NT2/D1 (cell line): Measurements from ENCODE around the gene ACTG2.
"Not testable (repeated sequence)": the region's sequence is repeated elsewhere in the genome, so short reads cannot be mapped to it uniquely, and the experiment has no call there.

Source experiments
- DNase-seq: peaks from one replicate; pipeline ENCODE4 v3.0.0-alpha.2; 2011; ENCODE audit warnings: low read depth, low spot score
- H3K27me3 ChIP-seq: 2 replicates; pipeline ENCODE4 v1.6.0; 2011; ENCODE audit warnings: mild to moderate bottlenecking; ENCODE audit not compliant: insufficient read length, insufficient read depth
- H3K36me3 ChIP-seq: 2 replicates; pipeline ENCODE4 v1.6.1; 2011; ENCODE audit warnings: mild to moderate bottlenecking, low read length, mixed read lengths; ENCODE audit not compliant: insufficient read depth, insufficient read length
- H3K4me1 ChIP-seq: 2 replicates; pipeline ENCODE4 v1.5.1; 2011; ENCODE audit not compliant: insufficient read depth, insufficient read length
- H3K4me3 ChIP-seq: 2 replicates; pipeline ENCODE4 v1.5.1; 2011; ENCODE audit warnings: low read depth; ENCODE audit not compliant: insufficient read length
- H3K9ac ChIP-seq: 2 replicates; pipeline ENCODE4 v1.6.0; 2011; ENCODE audit warnings: low read depth; ENCODE audit not compliant: insufficient read length
- H3K9me3 ChIP-seq: 2 replicates; pipeline ENCODE4 v1.5.1; 2011; ENCODE audit warnings: mild to moderate bottlenecking, low read length; ENCODE audit not compliant: insufficient read depth
- SUZ12 ChIP-seq: IDR thresholded peaks from 2 replicates; pipeline ENCODE4 v1.6.1; 2011; ENCODE audit not compliant: insufficient read length, insufficient read depth; ENCODE audit errors: extremely low read depth
- YY1 ChIP-seq: IDR thresholded peaks from 2 replicates; pipeline ENCODE4 v1.6.1; 2011; ENCODE audit not compliant: insufficient read length, insufficient read depth
- ZNF274 ChIP-seq: IDR thresholded peaks from 2 replicates; pipeline ENCODE4 v1.6.1; 2011; ENCODE audit warnings: mild to moderate bottlenecking, low read depth, low read length

Gene ACTG2

DNA sequence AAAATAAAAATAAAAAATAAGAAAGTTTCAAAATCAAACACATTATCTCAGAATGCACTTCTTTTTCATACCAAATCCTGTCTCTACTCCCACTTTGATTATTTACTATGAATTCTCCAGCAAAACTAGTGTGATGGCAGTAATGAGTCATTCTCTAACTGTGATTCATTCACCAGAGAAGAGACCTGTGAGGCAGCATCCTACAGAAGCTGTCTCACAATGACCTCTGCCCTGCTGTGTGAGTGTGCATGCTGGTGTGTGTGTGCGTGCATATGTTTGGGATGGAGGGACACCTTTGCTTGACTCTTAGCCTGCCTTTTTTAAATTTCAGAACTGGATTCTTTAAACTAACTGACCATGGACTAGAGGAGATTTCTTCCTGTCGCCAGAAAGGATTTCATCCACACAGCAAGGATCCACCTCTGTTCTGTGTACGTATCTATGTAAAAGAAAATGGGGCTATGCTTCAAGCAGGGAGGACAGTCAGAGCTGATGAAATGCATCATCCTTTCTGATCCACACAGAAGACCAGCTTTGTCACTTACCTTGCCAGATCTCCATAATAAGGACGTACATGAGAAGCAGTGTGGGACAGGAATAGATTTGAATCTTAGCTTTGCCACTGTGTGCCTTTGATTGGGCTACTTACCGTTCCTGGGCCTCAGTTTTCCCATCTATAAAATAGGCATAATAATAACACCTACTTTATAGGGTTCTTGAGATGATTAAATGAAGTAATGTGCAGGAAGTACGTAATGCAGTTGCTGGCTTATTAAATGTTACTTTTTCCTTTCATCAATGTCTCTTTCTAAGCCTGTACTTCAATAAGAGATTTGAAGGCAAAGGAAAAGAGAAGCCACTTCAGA, 32.9 kb upstream of the ACTG2 start:
- Histone ChIP-seq H3K36me3 (peaks cover 65% of the 10 kb centered on the region), H3K4me3 (no peak overlapping the region), H3K9me3 (no peaks in the 10 kb centered on the region), H3K4me1 (no peaks in the 10 kb centered on the region), H3K27me3 (no peaks in the 10 kb centered on the region), H3K9ac (no peak overlapping the region)
- no peak for DNase-seq
- TF ChIP-seq SUZ12 (no peak), YY1 (no peak), ZNF274 (no peak)

- TF ChIP-seq ZNF274 = no peak
- no peak for DNase-seq
- H3K4me3 ChIP-seq = no peak overlapping the region
- H3K27me3 ChIP-seq = no peaks in the 10 kb centered on the region
- no peaks in the 10 kb centered on the region for H3K9me3 ChIP-seq
- peaks cover 62% of the 10 kb centered on the region for H3K36me3 ChIP-seq
- H3K4me1 ChIP-seq = no peaks in the 10 kb centered on the region
- no peak overlapping the region for H3K9ac ChIP-seq
Measured at GRCh38 chr2:73862987-73863386, 29.8 kb upstream of the ACTG2 start.

GRCh38 chr2:73868204-73868978, 24.4 kb upstream of the ACTG2 start:
- DNase-seq = no peak

GRCh38 chr2:73870084-73870483, 22.7 kb upstream of the ACTG2 start:
- Histone ChIP-seq H3K9ac (no peak overlapping the region), H3K27me3 (no peaks in the 10 kb centered on the region), H3K36me3 (peaks cover 15% of the 10 kb centered on the region), H3K4me1 (no peaks in the 10 kb centered on the region), H3K9me3 (no peaks in the 10 kb centered on the region), H3K4me3 (no peak overlapping the region)
- no peak for TF ChIP-seq ZNF274
- no peak for TF ChIP-seq SUZ12
- no peak for DNase-seq

More at GRCh38 chr2:73868204-73868978, 24.4 kb upstream of the ACTG2 start:
- no peaks in the 10 kb centered on the region for H3K27me3 ChIP-seq
- H3K9me3 ChIP-seq = no peaks in the 10 kb centered on the region
- H3K36me3 ChIP-seq = peaks cover 30% of the 10 kb centered on the region
- TF ChIP-seq ZNF274 (no peak), YY1 (no peak), SUZ12 (no peak)
- no peaks in the 10 kb centered on the region for H3K4me1 ChIP-seq
- no peak overlapping the region for H3K9ac ChIP-seq
- H3K4me3 ChIP-seq = no peak overlapping the region

GRCh38 chr2:73877071-73877802, 15.6 kb upstream of the ACTG2 start:
- Histone ChIP-seq H3K9me3 (no peaks in the 10 kb centered on the region), H3K27me3 (no peaks in the 10 kb centered on the region), H3K9ac (no peak overlapping the region), H3K4me1 (no peaks in the 10 kb centered on the region), H3K4me3 (no peak overlapping the region), H3K36me3 (no peaks in the 10 kb centered on the region)
- no peak for DNase-seq
- TF ChIP-seq YY1 (no peak), SUZ12 (no peak), ZNF274 (no peak)

DNA sequence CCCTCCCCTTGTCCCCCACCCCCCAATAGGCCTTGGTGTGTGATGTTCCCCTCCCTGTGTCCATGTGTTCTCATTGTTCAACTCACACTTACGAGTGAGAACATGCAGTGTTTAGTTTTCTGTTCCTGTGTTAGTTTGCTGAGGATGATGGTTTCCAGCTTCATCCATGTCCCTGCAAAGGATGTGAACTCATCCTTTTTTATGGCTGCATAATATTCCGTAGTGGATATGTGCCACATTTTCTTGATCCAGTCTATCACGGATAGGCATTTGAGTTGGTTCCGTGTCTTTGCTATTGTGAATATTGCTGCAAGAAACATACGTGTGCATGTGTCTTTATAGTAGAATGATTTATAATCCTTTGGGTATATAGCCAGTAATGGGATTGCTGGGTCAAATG, 14.8 kb upstream of the ACTG2 start:
- H3K36me3 ChIP-seq, H3K4me3 ChIP-seq, H3K4me1 ChIP-seq: not testable (repeated sequence)

DNA sequence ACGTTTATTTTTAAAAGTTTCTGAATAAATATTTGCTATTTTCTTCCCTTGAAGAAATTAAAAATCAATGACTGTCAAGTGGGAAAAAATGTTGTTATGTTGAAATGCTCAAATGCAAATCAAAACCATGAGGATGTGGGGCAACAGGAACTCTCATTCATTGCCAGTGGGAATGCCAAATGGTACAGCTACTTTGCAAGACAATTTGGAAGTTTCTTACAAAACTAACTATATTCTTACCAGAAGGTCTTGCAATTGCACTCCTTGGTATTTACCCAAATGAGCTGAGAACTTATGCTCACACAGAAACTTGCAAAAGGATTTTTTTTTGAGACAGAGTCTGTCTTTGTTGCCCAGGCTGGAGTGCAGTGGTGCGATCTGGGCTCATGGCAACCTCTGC, 7.4 kb upstream of the ACTG2 start:
- Histone ChIP-seq H3K9ac (no peak overlapping the region), H3K4me3 (no peak overlapping the region), H3K4me1 (no peaks in the 10 kb centered on the region), H3K27me3 (no peaks in the 10 kb centered on the region), H3K36me3 (no peaks in the 10 kb centered on the region), H3K9me3 (no peaks in the 10 kb centered on the region)
- TF ChIP-seq YY1 (no peak), SUZ12 (no peak)
- no peak for DNase-seq

More for the DNA sequence above, 14.8 kb upstream of the ACTG2 start:
- H3K9ac ChIP-seq, H3K27me3 ChIP-seq, H3K9me3 ChIP-seq, DNase-seq: not testable (repeated sequence)
